NCI-H2196 (cell line): ENCODE results near the gene MROH2A.
A peak's percentile ranks its signal among the peaks of the same experiment; 100 is the strongest.
"Not testable (repeated sequence)": the region's sequence is repeated elsewhere in the genome, so short reads cannot be mapped to it uniquely, and the experiment has no call there.

ENCODE experiments used
- DNase-seq: peaks from one replicate; lab custom pipeline; 2025; ENCODE audit not compliant: unreplicated experiment; lab: John Stamatoyannopoulos, UW

The MROH2A gene

GRCh38 chr2:233854241-233854981, 76.3 kb downstream of the MROH2A start, which contains the start of gene HJURP:
HJURP (minus strand) TSS chr2:233854535; CDS start chr2:233854500, 35 bp downstream.
- peak; percentile 96 for DNase-seq

GRCh38 chr2:233855345-233855744, 77.2 kb downstream of the MROH2A start:
- no peak for DNase-seq

GRCh38 chr2:233856184-233856583, 78.1 kb downstream of the MROH2A start:
- DNase-seq = no peak

- no peak for DNase-seq
Measured at GRCh38 chr2:233857511-233858141, 79.5 kb downstream of the MROH2A start.

- DNase-seq = no peak
Measured at GRCh38 chr2:233858331-233858730, 80.2 kb downstream of the MROH2A start.

DNA sequence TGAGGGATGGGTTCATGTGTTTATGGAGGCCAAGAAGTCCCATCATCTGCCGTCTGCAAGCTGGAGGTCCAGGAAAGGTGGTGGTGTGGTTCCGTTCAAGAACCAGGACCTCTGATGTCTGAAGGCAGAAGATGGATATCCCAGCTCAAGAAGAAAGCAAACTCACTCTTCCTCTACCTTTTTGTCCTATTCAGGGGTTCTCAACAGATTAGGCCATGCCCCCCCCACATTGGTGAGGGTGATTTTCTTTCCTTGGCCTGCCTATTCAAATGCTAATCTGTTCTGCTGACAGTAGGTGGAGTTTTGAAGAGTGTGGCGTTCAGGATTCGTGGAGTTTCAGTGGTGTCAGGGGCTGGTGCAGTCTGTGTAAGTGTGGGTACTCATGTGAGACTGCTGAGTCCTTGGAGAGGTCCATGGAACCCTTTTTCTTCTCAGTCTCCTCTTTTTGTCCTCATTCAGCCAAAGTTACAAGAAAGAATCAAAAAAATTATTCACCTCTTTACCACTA, 84.2 kb downstream of the MROH2A start:
- no peak for DNase-seq

DNA sequence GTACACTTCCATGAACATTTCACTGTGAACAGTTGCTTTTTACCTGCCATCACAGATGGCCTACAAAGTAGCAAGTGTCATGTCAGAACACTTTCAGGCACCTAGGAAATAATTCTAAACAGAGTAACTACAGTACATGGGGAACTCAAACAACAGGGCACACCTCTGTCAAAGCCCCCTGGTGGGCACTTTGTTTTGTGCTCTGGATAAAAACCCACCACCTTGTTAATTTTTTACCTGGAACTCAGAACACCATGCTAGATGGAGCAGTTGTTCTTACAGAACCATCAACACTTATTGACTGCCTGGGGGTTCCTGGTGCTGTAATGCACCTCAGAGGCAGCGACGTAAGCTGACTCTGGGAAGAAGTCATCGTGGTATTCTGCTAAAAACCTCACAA, 87.7 kb downstream of the MROH2A start:
- no peak for DNase-seq

- DNase-seq = no peak
Measured at GRCh38 chr2:233866479-233866878, 88.3 kb downstream of the MROH2A start.

DNA sequence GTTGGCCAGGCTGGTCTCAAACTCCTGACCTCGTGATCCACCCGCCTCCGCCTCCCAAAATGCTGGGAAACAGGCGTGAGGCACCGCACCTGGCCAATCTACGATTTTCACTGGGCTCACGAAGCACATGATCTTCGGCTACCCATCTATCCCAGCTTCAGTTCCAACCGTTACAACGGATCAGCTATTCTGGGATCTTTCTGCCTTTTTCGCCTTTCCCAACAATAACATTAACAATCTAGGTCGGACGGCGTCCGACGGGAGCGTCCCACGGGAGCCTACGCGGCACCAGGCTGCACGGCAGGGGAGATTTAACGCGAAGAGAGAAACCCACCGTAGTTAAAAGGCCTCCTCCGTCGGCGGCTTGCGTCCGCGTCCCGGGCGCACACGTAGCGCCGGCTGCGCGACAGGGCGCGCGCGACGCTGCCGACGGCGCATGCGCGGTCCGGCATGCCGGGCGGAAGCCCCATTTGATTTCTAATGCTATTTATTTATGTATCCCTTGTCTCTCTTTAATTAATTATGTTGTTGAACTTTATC, 89.9 kb downstream of the MROH2A start, which contains the start of gene MSL3B:
Gene MSL3B (minus strand): TSS at position 394 of the 540 bp plus-strand sequence.
- DNase-seq = peak; percentile 64

DNA sequence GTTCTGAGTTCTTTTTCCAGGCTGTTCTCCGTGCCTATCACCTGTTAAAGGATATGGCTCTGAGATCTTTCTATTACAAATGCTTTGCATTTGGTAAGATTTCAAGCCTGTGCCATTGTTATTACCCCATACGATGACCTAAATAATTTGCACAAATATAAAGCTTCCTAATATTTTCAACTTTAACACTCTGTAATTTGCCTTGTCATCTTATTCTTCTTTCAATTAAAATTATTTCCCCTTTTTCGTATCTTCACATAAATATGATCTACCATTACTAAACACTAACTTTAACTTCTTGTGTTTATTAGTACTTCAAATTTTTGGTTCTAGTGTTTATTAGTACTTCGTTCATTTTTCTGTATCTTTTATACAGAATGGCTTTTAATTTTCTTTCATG, 93.3 kb downstream of the MROH2A start:
- DNase-seq = no peak

- not testable (repeated sequence) for DNase-seq
Measured at GRCh38 chr2:233872125-233872524, 94.0 kb downstream of the MROH2A start.

DNA sequence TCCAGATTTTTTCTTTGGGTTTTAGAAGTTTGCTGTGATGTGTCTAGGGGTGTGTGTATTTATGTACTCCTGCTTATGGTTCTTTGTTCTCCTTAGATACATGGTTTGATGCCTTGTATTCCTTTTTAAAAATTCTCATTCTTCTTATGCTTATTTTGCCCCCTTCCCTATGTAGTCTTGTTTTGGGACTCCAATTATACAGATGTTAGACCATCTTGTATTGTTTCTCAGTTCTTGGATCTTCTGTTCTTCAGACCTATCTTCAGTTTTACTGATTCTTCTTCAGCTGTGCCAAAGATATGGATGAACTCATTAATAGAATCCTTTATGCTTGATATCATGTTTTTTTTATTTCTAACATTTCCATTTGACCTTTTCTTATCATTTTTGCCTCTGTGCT, 104.2 kb downstream of the MROH2A start:
- DNase-seq = no peak
